Lung (tissue), 13 donors: ENCODE results near the gene IGLL1. TPM values are rescaled to one million over a fixed set of nuclear protein-coding genes. Genes with fewer than 3 reads are reported as not detected.

Experiments used
- ATAC-seq: fragments of 200-7000 bp; cut with Tn5 transposase; one replicate; pipeline ENCODE4 v1.9.1; 2020; ENCODE audit warnings: moderate number of reproducible peaks; ENCODE audit not compliant: insufficient read depth, low FRiP score
- DNase-seq, 3 donors: peaks; one replicate each; pipeline ENCODE4 v3.0.0-alpha.2; 2013 to 2017
- H3K27ac ChIP-seq, 2 donors: one replicate each; pipeline ENCODE4 v1.5.1; 2013; ENCODE audit warnings: mild to moderate bottlenecking in 2 of 2, moderate library complexity in 2 of 2, control low read depth in 1 of 2, inconsistent platforms in 1 of 2, low read depth in 1 of 2, low read length in 1 of 2
- H3K27me3 ChIP-seq, 3 donors: one replicate each; pipeline ENCODE4 v1.5.1; 2013; ENCODE audit warnings: low read length in 2 of 3; ENCODE audit not compliant: control insufficient read depth in 3 of 3, insufficient read depth in 3 of 3
- H3K36me3 ChIP-seq, 4 donors: one replicate each; pipeline ENCODE4 v1.5.1; 2013; ENCODE audit warnings: low read length in 4 of 4, mild to moderate bottlenecking in 1 of 4, moderate library complexity in 1 of 4; ENCODE audit not compliant: control insufficient read depth in 4 of 4, insufficient read depth in 4 of 4
- H3K4me1 ChIP-seq, 5 donors: one replicate each; pipeline ENCODE4 v1.5.1; 2013; ENCODE audit warnings: low read length in 5 of 5, mild to moderate bottlenecking in 2 of 5, moderate library complexity in 1 of 5; ENCODE audit not compliant: control insufficient read depth in 5 of 5, insufficient read depth in 5 of 5
- H3K4me3 ChIP-seq: one replicate; pipeline ENCODE4 v1.5.1; 2013; ENCODE audit warnings: mild to moderate bottlenecking, control low read depth, moderate library complexity
- H3K9ac ChIP-seq, 2 donors: one replicate each; pipeline ENCODE4 v1.5.1; 2013; ENCODE audit warnings: low read length in 2 of 2, control low read depth in 1 of 2; ENCODE audit not compliant: insufficient read depth in 1 of 2
- H3K9me3 ChIP-seq, 4 donors: one replicate each; pipeline ENCODE4 v1.5.1; 2013; ENCODE audit warnings: low read length in 3 of 4, mild to moderate bottlenecking in 1 of 4, moderate library complexity in 1 of 4; ENCODE audit not compliant: control insufficient read depth in 4 of 4, insufficient read depth in 3 of 4
- CTCF ChIP-seq: IDR thresholded peaks from 2 replicates; pipeline ENCODE4 v1.5.1; 2012; ENCODE audit warnings: mild to moderate bottlenecking; ENCODE audit errors: control extremely low read depth, extremely low read depth
- WGBS, 2 donors: extraction: QIAGEN DNeasy Blood & Tissue Kit; methylation state at CpG; one replicate each; pipeline ENCODE4 v1.1.7; 2013; 5-methylcytosine and 5-hydroxymethylcytosine counted together
- polyA plus RNA-seq, 2 donors: library from polyadenylated mRNA; stranded (reverse); fragments of 200-250 nt; gene quantifications; one replicate each; pipeline ENCODE4 v1.2.1, GENCODE V29; 2013
- small RNA-seq: library from RNA; depleted of rRNA; stranded (forward); fragments of <200 nt; gene quantifications from one replicate; pipeline ENCODE3, GENCODE V24; 2014; ENCODE audit warnings: low replicate concordance
- total RNA-seq, 2 donors: library from RNA; depleted of rRNA in 1 of 2; stranded (reverse); fragments of >200 nt in 1 of 2; gene quantifications; one replicate each; pipeline ENCODE4 v1.2.1, GENCODE V29; 2014 to 2021
- donor health status: control.
- donor health status: control.
- donor health status: Bipolar disorder and iron deficiency.
- donor health status: healthy.
- donor health status: DM: yes; HTN: yes; CAD: no.

Gene IGLL1
- total and polyA plus RNA-seq, 4 donors = 0.16 to 0.28 TPM; not detected in 2

GRCh38 chr22:23524226-23524625 is 55.9 kb downstream of the IGLL1 start:
- Histone ChIP-seq H3K9ac (peak overlapping the region in 1 of 2 donors; percentile 68), H3K4me1 (peaks cover 0 to 44% (median 13%) of the 10 kb centered on the region in 5 donors), H3K27me3 (no peaks in the 10 kb centered on the region), H3K4me3 (no peak overlapping the region), H3K9me3 (no peaks in the 10 kb centered on the region), H3K36me3 (no peaks in the 10 kb centered on the region), H3K27ac (no peak overlapping the region)
- no peak for TF ChIP-seq CTCF
- DNase-seq (no peak), ATAC-seq (no peak)
- 94 to 96% methylated on average over 6 of the region's 6 CpGs for WGBS, 2 donors

GRCh38 chr22:23523713-23524112 is 56.4 kb downstream of the IGLL1 start:
- no peak for ATAC-seq
- no peak overlapping the region for H3K4me3 ChIP-seq
- no peak for TF ChIP-seq CTCF
- peaks cover 0 to 45% (median 13%) of the 10 kb centered on the region in 5 donors for H3K4me1 ChIP-seq
- H3K36me3 ChIP-seq = no peaks in the 10 kb centered on the region
- peak in 1 of 3 donors; percentile 51 for DNase-seq
- no peaks in the 10 kb centered on the region for H3K9me3 ChIP-seq
- H3K27me3 ChIP-seq = no peaks in the 10 kb centered on the region
- 92 to 98% methylated on average over 8 of the region's 8 CpGs for WGBS, 2 donors
- H3K9ac ChIP-seq = peak overlapping the region in 1 of 2 donors; percentile 68
- H3K27ac ChIP-seq = no peak overlapping the region

Small RNA genes lying within 50 kb of the gene (small RNA-seq; reads per million reads assigned to genes)
- not detected for gene AP000346.3

Other genes with a start within 250 kb of the IGLL1 start
- gene DRICH1, start 52.0 kb upstream of the IGLL1 start, total RNA-seq = under 1 TPM; 0.82 to 0.86 TPM
- gene DRICH1, start 52.0 kb upstream of the IGLL1 start, polyA plus RNA-seq = under 1 TPM; 0.15 to 0.47 TPM
- gene RGL4, start 110.7 kb upstream of the IGLL1 start, total RNA-seq = 1 to 10 TPM; 1.3 to 3.1 TPM
- 10 to 100 TPM in 1 of 2 donors, 1 to 10 TPM in 1; 2.1 to 37.0 TPM for gene RGL4, start 110.7 kb upstream of the IGLL1 start, polyA plus RNA-seq
- gene ZNF70, start 170.8 kb upstream of the IGLL1 start, total RNA-seq = 1 to 10 TPM; 5.8 to 6.9 TPM
- 1 to 10 TPM in 1 of 2 donors, under 1 TPM in 1; 0.98 to 1.5 TPM for gene ZNF70, start 170.8 kb upstream of the IGLL1 start, polyA plus RNA-seq
- gene VPREB3, start 174.1 kb upstream of the IGLL1 start, total RNA-seq = not detected
- gene VPREB3, start 174.1 kb upstream of the IGLL1 start, polyA plus RNA-seq = 1 to 10 TPM in 1 of 2 donors, under 1 TPM in 1; 0.39 to 1.4 TPM
- 10 to 100 TPM; 12.0 to 18.7 TPM for gene C22orf15, start 182.7 kb upstream of the IGLL1 start, total RNA-seq
- 1 to 10 TPM; 3.0 to 8.7 TPM for gene C22orf15, start 182.7 kb upstream of the IGLL1 start, polyA plus RNA-seq
- gene CHCHD10, start 187.7 kb upstream of the IGLL1 start, total RNA-seq = 100 to 1,000 TPM in 1 of 2 donors, 10 to 100 TPM in 1; 16.6 to 128 TPM
- gene CHCHD10, start 187.7 kb upstream of the IGLL1 start, polyA plus RNA-seq = 100 to 1,000 TPM in 1 of 2 donors, 10 to 100 TPM in 1; 37.2 to 174 TPM
- 1 to 10 TPM; 2.2 to 2.6 TPM for gene MMP11, start 192.6 kb upstream of the IGLL1 start, total RNA-seq
- gene MMP11, start 192.6 kb upstream of the IGLL1 start, polyA plus RNA-seq = under 1 TPM; 0.43 to 0.68 TPM
- gene SMARCB1, start 206.7 kb upstream of the IGLL1 start, total RNA-seq = 10 to 100 TPM; 39.2 to 69.6 TPM
- 10 to 100 TPM; 41.0 to 54.6 TPM for gene SMARCB1, start 206.7 kb upstream of the IGLL1 start, polyA plus RNA-seq